Endothelial cell of hepatic sinusoid (primary cell): Measurements from ENCODE around the gene MORC1.
"Not testable (repeated sequence)": the region's sequence is repeated elsewhere in the genome, so short reads cannot be mapped to it uniquely, and the experiment has no call there.

Experiments
- in situ Hi-C: cut with HindIII; loops from 2 replicates; pipeline ENCODE4 v1.10.0; 2017; ENCODE audit warnings: low sequenced_read_pairs

The MORC1 gene, protein sequence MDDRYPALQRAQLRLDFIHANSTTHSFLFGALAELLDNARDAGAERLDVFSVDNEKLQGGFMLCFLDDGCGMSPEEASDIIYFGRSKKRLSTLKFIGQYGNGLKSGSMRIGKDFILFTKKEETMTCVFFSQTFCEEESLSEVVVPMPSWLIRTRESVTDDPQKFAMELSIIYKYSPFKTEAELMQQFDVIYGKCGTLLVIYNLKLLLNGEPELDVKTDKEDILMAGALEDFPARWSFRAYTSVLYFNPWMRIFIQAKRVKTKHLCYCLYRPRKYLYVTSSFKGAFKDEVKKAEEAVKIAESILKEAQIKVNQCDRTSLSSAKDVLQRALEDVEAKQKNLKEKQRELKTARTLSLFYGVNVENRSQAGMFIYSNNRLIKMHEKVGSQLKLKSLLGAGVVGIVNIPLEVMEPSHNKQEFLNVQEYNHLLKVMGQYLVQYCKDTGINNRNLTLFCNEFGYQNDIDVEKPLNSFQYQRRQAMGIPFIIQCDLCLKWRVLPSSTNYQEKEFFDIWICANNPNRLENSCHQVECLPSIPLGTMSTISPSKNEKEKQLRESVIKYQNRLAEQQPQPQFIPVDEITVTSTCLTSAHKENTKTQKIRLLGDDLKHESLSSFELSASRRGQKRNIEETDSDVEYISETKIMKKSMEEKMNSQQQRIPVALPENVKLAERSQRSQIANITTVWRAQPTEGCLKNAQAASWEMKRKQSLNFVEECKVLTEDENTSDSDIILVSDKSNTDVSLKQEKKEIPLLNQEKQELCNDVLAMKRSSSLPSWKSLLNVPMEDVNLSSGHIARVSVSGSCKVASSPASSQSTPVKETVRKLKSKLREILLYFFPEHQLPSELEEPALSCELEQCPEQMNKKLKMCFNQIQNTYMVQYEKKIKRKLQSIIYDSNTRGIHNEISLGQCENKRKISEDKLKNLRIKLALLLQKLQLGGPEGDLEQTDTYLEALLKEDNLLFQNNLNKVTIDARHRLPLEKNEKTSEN

GRCh38 chr3:109117939-109118338 is at the start of gene MORC1:
MORC1 (minus strand) TSS chr3:109118134; CDS start chr3:109118059, 75 bp downstream.
- in situ Hi-C loops = no loop called here

GRCh38 chr3:109165905-109166304 is 48.0 kb upstream of the MORC1 start:
- in situ Hi-C loops = no loop called here

- in situ Hi-C loops = no loop called here
Measured at GRCh38 chr3:109161487-109162123, 43.7 kb upstream of the MORC1 start.

- in situ Hi-C loops = no loop called here
Measured at GRCh38 chr3:109155828-109156227, 37.9 kb upstream of the MORC1 start.

GRCh38 chr3:109154979-109155378 is 37.0 kb upstream of the MORC1 start:
- in situ Hi-C loops = no loop called here

DNA sequence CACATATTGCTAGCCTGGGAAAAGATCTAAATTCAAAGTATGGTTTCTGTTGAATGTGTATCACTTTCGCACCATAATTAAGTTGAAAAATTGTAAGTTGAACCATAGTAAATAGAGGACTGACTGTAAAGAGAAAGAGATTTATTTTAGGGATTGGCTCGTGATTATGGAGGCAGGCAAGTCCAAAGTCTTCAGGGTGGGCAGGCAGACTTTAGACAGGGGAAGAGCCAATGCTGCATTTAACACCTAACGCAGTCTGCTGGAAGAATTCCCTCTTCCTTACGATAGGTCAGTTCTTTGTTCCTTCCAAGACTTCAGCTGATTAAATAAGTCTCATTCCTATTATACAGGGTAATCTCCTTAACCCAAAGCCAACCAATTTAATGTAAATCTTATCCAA is 34.4 kb upstream of the MORC1 start:
- in situ Hi-C loops = no loop called here

GRCh38 chr3:109149078-109149477 is 31.1 kb upstream of the MORC1 start:
- in situ Hi-C loops = no loop called here

DNA sequence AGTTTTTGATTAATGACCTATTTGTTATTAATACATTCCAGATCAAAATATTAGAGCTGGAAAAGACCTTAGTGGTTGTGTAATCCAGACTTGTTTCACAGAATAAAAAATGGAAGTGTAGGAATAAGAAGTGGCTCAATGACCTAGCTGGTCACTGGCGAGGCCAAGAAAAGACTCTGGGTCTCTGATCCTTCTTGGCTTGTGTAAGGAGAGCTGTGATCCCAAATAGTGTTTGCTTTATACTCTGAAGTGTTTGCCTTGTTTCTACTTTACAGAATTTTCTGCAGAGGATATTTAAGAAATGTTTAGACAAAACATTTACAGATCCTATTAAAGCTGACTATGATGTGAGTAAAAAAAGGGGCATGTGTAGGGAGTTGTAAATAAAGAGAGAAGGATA is 25.7 kb upstream of the MORC1 start:
- in situ Hi-C loops = no loop called here

- in situ Hi-C loops = no loop called here
Measured at GRCh38 chr3:109140318-109140717, 22.4 kb upstream of the MORC1 start.

- in situ Hi-C loops = no loop called here
Measured at GRCh38 chr3:109137761-109138160, 19.8 kb upstream of the MORC1 start.

- in situ Hi-C loops = no loop called here
Measured at GRCh38 chr3:109136523-109136922, 18.6 kb upstream of the MORC1 start, which contains the start of gene C3orf85. C3orf85 (plus strand) TSS chr3:109136719; CDS start chr3:109136848, 129 bp downstream.

DNA sequence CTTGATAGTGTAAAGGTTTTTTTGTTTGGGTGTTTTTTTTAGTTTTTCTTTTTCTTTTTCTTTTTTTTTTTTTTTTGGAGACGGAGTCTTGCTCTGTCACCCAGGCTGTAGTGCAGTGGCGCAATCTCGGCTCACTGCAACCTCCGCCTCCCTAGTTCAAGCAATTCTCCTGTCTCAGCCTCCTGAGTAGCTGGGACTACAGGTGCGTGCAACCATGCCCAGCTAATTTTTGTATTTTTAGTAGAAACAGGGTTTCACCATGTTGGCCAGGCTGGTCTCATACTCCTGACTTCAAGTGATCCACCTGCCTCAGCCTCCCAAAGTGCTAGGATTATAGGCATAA is 15.5 kb upstream of the MORC1 start:
- in situ Hi-C loops = not testable (repeated sequence)

DNA sequence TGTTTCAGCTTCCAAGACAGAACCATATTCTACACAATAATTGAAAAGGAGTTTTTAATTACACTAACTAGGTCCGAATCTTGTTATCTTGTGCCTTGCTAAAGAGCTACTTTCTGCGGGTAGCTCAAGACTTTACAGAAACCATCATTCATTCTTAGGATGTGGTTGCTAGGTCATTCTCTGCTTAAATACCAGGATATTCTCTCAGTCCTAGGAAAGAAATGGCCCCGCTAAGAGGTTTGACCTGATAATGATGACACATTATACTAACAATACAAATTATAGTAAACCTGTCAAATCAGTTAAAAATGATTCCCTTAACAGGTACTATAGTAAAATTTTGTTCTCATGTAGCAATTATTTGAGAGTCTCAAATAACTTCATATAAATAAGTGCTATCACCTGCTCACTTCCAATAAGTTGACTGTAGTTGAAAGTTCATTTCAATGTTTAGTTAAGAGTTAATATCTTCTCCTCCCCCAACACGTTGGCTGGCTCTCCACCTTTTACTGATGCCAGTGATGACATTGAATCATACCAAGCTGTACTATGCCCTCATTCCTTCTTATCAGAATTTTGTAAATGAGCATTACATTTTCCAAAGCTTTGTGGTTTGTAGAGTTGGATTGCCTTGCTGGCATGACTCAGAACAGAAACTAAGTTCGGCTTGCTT is 15.0 kb upstream of the MORC1 start:
- in situ Hi-C loops = no loop called here

DNA sequence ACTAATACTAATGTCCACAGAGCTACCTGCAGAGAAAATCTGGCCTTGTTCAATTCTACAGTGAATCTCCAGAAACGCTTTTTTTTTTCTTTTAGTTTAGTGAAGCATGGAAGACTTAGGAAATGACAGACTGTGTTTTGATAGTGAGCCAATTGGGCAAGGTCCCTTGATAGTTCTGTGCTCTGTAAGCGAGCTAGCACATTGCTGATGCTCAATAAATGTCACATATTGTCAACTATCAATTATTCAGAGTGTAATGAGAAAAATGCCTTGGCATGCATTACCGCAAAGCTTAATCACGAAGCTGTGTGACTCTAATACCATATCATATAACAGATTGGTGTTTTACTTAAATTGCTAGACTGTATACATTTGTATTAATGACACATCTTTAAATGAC is 13.3 kb upstream of the MORC1 start:
- in situ Hi-C loops = no loop called here

DNA sequence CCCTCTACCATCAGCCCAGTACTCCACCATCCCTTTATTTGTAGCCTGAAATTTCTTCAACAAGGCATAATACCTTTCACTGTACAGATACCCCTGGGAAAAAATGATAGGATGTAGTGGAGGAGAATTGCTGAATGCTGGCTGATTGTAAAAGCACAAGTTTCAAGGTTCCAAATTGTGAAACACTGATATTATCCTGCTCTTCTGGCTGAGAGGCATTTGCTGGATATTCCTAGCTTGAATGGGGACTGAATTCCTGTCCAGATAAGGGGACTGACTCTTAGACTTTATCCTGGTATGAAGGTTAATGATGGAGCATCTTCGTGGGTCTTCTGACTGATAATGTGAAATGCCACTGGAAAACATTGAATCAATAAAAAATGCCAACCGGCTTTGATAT is 9.6 kb upstream of the MORC1 start:
- in situ Hi-C loops = no loop called here

DNA sequence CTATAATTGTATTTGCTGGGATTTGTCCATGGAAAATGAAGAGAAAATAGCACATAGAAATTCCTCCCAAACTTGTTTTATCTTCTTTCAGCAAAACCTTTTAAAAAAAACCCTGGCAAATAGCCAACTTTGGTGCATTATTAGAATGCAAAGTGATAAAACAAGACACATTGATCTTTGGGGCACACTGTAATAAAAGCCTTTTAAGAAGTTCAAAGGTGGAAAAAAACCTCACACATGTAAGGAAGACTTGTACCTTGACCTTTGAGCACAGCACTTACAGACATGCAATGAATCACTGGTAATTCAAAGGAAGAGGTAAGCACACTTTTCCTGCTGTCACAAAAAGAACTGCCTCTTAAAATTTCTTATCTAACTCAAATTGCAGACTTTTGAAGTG is 8.0 kb upstream of the MORC1 start:
- in situ Hi-C loops = no loop called here

GRCh38 chr3:109122690-109123089 is 4.8 kb upstream of the MORC1 start:
- in situ Hi-C loops = no loop called here

- in situ Hi-C loops = no loop called here
Measured at GRCh38 chr3:109118584-109118983, 650 bp upstream of the MORC1 start.

DNA sequence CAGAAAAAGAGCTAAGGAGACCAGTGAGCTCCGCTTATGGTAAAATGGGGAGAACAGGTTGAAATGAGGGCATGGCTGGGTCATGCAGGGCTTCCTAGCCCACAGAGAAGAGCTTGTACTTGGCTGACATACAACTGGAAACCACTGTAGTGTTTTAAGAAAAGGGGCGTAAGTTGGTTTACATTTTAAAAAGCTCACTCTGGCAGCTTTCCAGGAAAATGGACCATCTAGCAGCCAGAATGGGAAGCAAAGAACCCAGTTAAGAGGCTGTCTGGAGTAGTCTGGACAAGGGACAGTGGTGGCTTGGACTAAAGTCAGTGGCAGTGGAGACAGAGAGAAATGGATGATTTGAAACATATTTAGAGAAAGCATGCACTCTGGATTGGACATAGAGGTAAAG is 1.9 kb downstream of the MORC1 start:
- in situ Hi-C loops = no loop called here

DNA sequence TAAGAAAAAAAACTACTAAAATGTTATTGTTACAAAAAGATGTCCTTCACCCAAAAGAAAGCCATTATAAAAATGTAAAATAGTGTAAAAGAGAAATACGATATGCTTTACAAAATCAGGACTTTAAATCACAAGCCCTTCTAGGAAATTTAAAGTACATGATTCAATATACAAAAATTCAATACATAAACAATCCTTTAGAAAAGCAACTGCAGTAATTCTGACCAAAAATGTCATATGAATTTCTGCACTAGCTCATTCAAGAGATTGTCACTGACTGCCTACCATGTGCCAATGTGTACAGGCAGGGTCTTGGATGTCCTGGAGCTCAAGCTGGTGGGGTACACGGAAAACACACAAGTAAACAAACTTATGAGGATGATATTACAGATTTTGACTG is 2.5 kb downstream of the MORC1 start:
- in situ Hi-C loops = no loop called here

DNA sequence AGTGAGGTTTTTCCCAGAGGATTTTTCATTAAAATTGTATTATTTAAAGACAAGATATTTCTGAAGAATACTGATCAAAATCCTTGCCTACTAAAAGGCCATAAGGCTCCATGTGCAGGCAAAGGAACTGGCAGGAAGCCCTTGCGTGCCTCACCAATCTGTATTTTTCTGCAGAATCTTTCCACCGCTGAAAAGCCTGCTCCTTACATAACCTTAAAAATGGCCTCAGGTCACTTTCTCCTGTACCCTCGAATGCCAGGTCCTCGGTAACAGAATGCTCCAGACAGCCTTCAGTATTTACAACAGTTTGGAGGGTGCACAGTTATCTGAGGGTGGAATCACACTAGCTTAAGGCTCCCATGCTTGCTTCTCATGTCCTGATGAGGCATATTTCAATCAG is 3.2 kb downstream of the MORC1 start:
- in situ Hi-C loops = no loop called here
